ENCODE measurements around the gene DOC2A.

DNA sequence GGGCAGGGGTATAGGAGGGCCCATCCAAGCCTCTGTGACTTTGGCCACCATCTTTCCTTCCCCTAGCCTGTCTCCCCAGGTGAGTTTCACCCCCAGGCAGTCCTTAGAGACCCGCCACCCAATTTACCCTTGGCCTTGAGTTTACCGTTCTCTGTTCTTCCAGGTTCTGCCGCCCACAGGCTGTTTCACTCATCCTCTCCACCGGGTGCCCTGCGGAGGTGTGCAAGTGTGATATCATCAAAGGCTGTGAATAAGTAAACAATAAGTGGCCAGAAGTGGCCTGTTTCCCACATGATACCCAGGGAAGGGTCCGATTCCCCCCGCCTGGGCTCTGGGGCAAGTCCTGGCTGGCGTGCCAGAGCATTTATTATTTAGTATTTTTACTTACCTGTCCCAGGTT lies 35.4 kb upstream of the DOC2A start:
- no peak for TF ChIP-seq YY1 (IDR thresholded peaks at IDR 0.05; ENCODE audit: insufficient read depth, insufficient read length)
- TF ChIP-seq ZNF274 (IDR thresholded peaks at IDR 0.05; ENCODE audit: low read depth, low read length) = no peak
- no peak for TF ChIP-seq SUZ12 (IDR thresholded peaks at IDR 0.05; ENCODE audit: extremely low read depth, insufficient read depth, insufficient read length)
